HCT116 (cell line): Measurements from ENCODE around the gene MOB2. TPM values are rescaled to one million over a fixed set of nuclear protein-coding genes. Genes with fewer than 3 reads are reported as not detected.

ENCODE experiments used
- ATAC-seq: fragments of 200-7000 bp; cut with Tn5 transposase; 2 replicates; pipeline ENCODE4 v1.9.1; 2020; ENCODE audit warnings: mild to moderate bottlenecking, moderate library complexity
- BruUV-seq: library from RNA; stranded (reverse); fragments of 400-500 nt; replicated peaks from 2 replicates; lab custom pipeline; 2021; lab: Mats Ljungman, UMichigan
- CTCF ChIA-PET: fragments of 300-600 bp; sonication (Branson Sonifier 250); formaldehyde crosslinking; loops from one replicate; lab custom pipeline; 2021; ENCODE audit warnings: antibody characterized with exemption; lab: Charles Lee
- POLR2A ChIA-PET: fragments of 300-600, 350-600 bp; sonication (Branson Sonifier 250); formaldehyde crosslinking; loops from one replicate; lab custom pipeline; 2021; ENCODE audit warnings: antibody characterized with exemption; lab: Charles Lee
- RAD21 ChIA-PET, 2 experiments: fragments of 300-600 bp; sonication (Branson Sonifier 250); formaldehyde crosslinking; loops; one replicate each; lab custom pipeline; 2023; ENCODE audit warnings: low total read pairs in 2 of 2; ENCODE audit not compliant: uncharacterized antibody in 2 of 2, unreplicated experiment in 2 of 2, low non-redundant PET in 1 of 2; lab: Charles Lee
- DNase-seq: peaks from one replicate; pipeline ENCODE4 v3.0.0-alpha.2; 2010; ENCODE audit warnings: low read depth, low spot score
- H2AFZ ChIP-seq: fragments of 200-600 bp; shearing (Covaris generic), sonication (generic); 2 replicates; pipeline ENCODE4 v1.6.1; 2017; ENCODE audit warnings: low read depth, mixed run types, mixed read lengths, antibody characterized with exemption, low read length; ENCODE audit not compliant: poor library complexity, severe bottlenecking
- H3K27ac ChIP-seq: 2 replicates; pipeline ENCODE4 v1.5.1; 2012; ENCODE audit warnings: low read depth, low read length
- H3K27me3 ChIP-seq: fragments of 200-600 bp; sonication (generic); 2 replicates; pipeline ENCODE4 v1.6.1; 2016; ENCODE audit warnings: mixed run types, low read length, mixed read lengths; ENCODE audit not compliant: insufficient read depth
- H3K36me3 ChIP-seq, 2 experiments: fragments of 200-500 bp in 1 of 2; fragments of 200-600 bp in 1 of 2; sonication (Bioruptor generic) in 1 of 2; sonication (generic) in 1 of 2; 2 replicates each; pipeline versions ENCODE4 v1.5.1 to v1.6.1; 2014 to 2016; ENCODE audit warnings: low read length in 2 of 2, inconsistent platforms in 1 of 2, mixed read lengths in 1 of 2, mixed run types in 1 of 2; ENCODE audit not compliant: insufficient read depth in 2 of 2, control insufficient read depth in 1 of 2
- H3K4me1 ChIP-seq, 2 experiments: fragments of 200-600 bp in 1 of 2; sonication (generic) in 1 of 2; 2 replicates each; pipeline versions ENCODE4 v1.5.1 to v1.6.1; 2012 to 2017; ENCODE audit warnings: low read length in 2 of 2, inconsistent platforms in 1 of 2, mild to moderate bottlenecking in 1 of 2, mixed read lengths in 1 of 2, mixed run types in 1 of 2, moderate library complexity in 1 of 2; ENCODE audit not compliant: insufficient read depth in 2 of 2, control insufficient read depth in 1 of 2
- H3K4me2 ChIP-seq: fragments of 200-600 bp; sonication (generic); 2 replicates; pipeline ENCODE4 v1.6.1; 2017; ENCODE audit warnings: mixed run types, low read length, mixed read lengths
- H3K4me3 ChIP-seq, 2 experiments: fragments of 200-600 bp in 1 of 2; sonication (generic) in 1 of 2; replicated peaks in 1 of 2; 2 replicates each; pipeline ENCODE4 v1.5.1; 2011 to 2016; ENCODE audit warnings: low read length in 2 of 2, control low read depth in 1 of 2, low read depth in 1 of 2, mild to moderate bottlenecking in 1 of 2, mixed read lengths in 1 of 2, mixed run types in 1 of 2
- H3K79me2 ChIP-seq: fragments of 200-600 bp; sonication (generic); 2 replicates; pipeline ENCODE4 v1.6.1; 2017; ENCODE audit warnings: mild to moderate bottlenecking, mixed run types, low read length, moderate library complexity, mixed read lengths; ENCODE audit not compliant: insufficient read depth
- H3K9ac ChIP-seq: fragments of 200-600 bp; sonication (generic); 2 replicates; pipeline ENCODE4 v1.6.1; 2016; ENCODE audit warnings: low read length, mixed read lengths
- H3K9me2 ChIP-seq: fragments of 200-600 bp; sonication (generic), shearing (Covaris generic); 2 replicates; pipeline ENCODE4 v1.6.1; 2017; ENCODE audit warnings: mixed run types, mild to moderate bottlenecking, moderate library complexity; ENCODE audit not compliant: insufficient read depth
- H3K9me3 ChIP-seq, 2 experiments: fragments of 200-500 bp in 1 of 2; fragments of 200-600 bp in 1 of 2; sonication (Bioruptor generic) in 1 of 2; sonication (generic) in 1 of 2; 2 replicates each; pipeline ENCODE4 v1.6.1; 2014 to 2017; ENCODE audit warnings: low read length in 2 of 2, mixed read lengths in 2 of 2, inconsistent platforms in 1 of 2, low read depth in 1 of 2, mild to moderate bottlenecking in 1 of 2, mixed run types in 1 of 2, moderate library complexity in 1 of 2; ENCODE audit not compliant: control insufficient read depth in 1 of 2, insufficient read depth in 1 of 2
- H4K20me1 ChIP-seq: fragments of 200-600 bp; sonication (generic), shearing (Covaris generic); 2 replicates; pipeline ENCODE4 v1.6.1; 2017; ENCODE audit warnings: mixed run types, mild to moderate bottlenecking, moderate library complexity; ENCODE audit not compliant: insufficient read depth
- CEBPB ChIP-seq: IDR thresholded peaks from 2 replicates; pipeline ENCODE4 v1.6.1; 2012; ENCODE audit warnings: low read depth
- EGR1 ChIP-seq: IDR thresholded peaks from 2 replicates; pipeline ENCODE4 v1.6.1; 2012; ENCODE audit warnings: low read depth
- ELF1 ChIP-seq: IDR thresholded peaks from 2 replicates; pipeline ENCODE4 v1.6.1; 2012; ENCODE audit warnings: low read depth, borderline replicate concordance
- POLR2A ChIP-seq: IDR thresholded peaks from 2 replicates; pipeline ENCODE4 v1.7.0; 2011; ENCODE audit warnings: borderline replicate concordance; ENCODE audit not compliant: insufficient read depth, insufficient read length; ENCODE audit errors: extremely low read depth
- RAD21 ChIP-seq: IDR thresholded peaks from 2 replicates; pipeline ENCODE4 v1.6.1; 2012; ENCODE audit warnings: low read depth, mild to moderate bottlenecking
- TCF7L2 ChIP-seq: IDR thresholded peaks from 2 replicates; pipeline ENCODE4 v1.7.0; 2011; ENCODE audit warnings: borderline replicate concordance, inconsistent platforms; ENCODE audit not compliant: insufficient read depth, insufficient read length; ENCODE audit errors: extremely low read depth
- intact Hi-C: fragments of 100-400 bp; cut with micrococcal nuclease; formaldehyde crosslinking; loops from 2 replicates; pipeline ENCODE4 v1.10.0; 2022
- total RNA-seq: library from RNA; stranded (reverse); gene quantifications from one replicate; pipeline ENCODE4 v1.2.1, GENCODE V29; 2021; ENCODE audit not compliant: unreplicated experiment
- TF ChIP-seq, protein P1 (sequence below): IDR thresholded peaks from 2 replicates; pipeline ENCODE4 v1.6.1; 2012; ENCODE audit warnings: low read depth
- TF ChIP-seq, protein P2 (sequence below), 3 experiments: fragments of 200-600 bp in 1 of 3; sonication (generic) in 1 of 3; IDR thresholded peaks in 2 of 3; conservative IDR thresholded peaks in 1 of 3; 2 replicates each; pipeline ENCODE4 v1.5.1; 2012 to 2017; ENCODE audit warnings: low read depth in 2 of 3, low read length in 2 of 3, antibody characterized with exemption in 1 of 3, borderline replicate concordance in 1 of 3, control low read depth in 1 of 3, mild to moderate bottlenecking in 1 of 3, mixed read lengths in 1 of 3, mixed run types in 1 of 3, moderate library complexity in 1 of 3; ENCODE audit not compliant: insufficient read depth in 1 of 3

MOB2 gene
- total RNA-seq, 1 experiment from 2014 or later, result 25.7 TPM

DNA sequence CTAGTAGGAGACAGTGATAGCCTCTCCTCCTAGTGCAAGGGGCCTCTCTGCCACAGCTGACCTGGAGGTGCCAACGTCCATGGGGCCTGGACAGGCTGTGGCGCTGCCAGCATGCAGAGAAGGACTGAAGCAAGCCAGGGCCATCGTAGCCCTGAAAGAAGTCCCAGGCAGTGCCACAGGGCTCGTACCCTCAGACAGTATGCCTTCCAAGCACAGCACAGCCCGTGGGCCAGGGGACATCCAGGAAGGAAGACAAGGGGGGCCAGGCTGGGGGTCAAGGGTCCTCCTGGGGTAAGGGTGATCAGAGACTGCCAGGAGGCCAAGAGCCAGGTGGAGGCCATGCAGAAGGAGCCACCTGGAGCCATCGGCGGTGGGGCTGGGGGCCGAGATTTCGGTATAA is 20.4 kb upstream of the MOB2 start:
- Histone ChIP-seq H3K9me2 (no peaks in the 10 kb centered on the region), H3K4me3 (no peak overlapping the region), H3K9me3 (no peaks in the 10 kb centered on the region), H3K36me3 (no peaks in the 10 kb centered on the region), H3K79me2 (peaks cover 16% of the 10 kb centered on the region), H2AFZ (no peak overlapping the region), H3K27me3 (no peaks in the 10 kb centered on the region), H3K9ac (no peak overlapping the region), H3K4me1 (no peaks in the 10 kb centered on the region), H4K20me1 (no peaks in the 10 kb centered on the region), H3K4me2 (no peak overlapping the region), H3K27ac (no peak overlapping the region)
- ATAC-seq (no peak), DNase-seq (no peak)
- no peak for TF ChIP-seq POLR2A
- no peak for TF ChIP-seq ELF1
- TF ChIP-seq, protein P1, sequence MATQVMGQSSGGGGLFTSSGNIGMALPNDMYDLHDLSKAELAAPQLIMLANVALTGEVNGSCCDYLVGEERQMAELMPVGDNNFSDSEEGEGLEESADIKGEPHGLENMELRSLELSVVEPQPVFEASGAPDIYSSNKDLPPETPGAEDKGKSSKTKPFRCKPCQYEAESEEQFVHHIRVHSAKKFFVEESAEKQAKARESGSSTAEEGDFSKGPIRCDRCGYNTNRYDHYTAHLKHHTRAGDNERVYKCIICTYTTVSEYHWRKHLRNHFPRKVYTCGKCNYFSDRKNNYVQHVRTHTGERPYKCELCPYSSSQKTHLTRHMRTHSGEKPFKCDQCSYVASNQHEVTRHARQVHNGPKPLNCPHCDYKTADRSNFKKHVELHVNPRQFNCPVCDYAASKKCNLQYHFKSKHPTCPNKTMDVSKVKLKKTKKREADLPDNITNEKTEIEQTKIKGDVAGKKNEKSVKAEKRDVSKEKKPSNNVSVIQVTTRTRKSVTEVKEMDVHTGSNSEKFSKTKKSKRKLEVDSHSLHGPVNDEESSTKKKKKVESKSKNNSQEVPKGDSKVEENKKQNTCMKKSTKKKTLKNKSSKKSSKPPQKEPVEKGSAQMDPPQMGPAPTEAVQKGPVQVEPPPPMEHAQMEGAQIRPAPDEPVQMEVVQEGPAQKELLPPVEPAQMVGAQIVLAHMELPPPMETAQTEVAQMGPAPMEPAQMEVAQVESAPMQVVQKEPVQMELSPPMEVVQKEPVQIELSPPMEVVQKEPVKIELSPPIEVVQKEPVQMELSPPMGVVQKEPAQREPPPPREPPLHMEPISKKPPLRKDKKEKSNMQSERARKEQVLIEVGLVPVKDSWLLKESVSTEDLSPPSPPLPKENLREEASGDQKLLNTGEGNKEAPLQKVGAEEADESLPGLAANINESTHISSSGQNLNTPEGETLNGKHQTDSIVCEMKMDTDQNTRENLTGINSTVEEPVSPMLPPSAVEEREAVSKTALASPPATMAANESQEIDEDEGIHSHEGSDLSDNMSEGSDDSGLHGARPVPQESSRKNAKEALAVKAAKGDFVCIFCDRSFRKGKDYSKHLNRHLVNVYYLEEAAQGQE, result no peak
- TF ChIP-seq EGR1, result no peak
- TF ChIP-seq, protein P2, sequence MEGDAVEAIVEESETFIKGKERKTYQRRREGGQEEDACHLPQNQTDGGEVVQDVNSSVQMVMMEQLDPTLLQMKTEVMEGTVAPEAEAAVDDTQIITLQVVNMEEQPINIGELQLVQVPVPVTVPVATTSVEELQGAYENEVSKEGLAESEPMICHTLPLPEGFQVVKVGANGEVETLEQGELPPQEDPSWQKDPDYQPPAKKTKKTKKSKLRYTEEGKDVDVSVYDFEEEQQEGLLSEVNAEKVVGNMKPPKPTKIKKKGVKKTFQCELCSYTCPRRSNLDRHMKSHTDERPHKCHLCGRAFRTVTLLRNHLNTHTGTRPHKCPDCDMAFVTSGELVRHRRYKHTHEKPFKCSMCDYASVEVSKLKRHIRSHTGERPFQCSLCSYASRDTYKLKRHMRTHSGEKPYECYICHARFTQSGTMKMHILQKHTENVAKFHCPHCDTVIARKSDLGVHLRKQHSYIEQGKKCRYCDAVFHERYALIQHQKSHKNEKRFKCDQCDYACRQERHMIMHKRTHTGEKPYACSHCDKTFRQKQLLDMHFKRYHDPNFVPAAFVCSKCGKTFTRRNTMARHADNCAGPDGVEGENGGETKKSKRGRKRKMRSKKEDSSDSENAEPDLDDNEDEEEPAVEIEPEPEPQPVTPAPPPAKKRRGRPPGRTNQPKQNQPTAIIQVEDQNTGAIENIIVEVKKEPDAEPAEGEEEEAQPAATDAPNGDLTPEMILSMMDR (IDR thresholded peaks at IDR 0.05 in 2 of 3, conservative IDR thresholded peaks at IDR 0.05 in 1 of 3; ENCODE audit: borderline replicate concordance in 1 of 3, insufficient read depth in 1 of 3, low read depth in 2 of 3, low read length in 2 of 3), result no peak
- TF ChIP-seq CEBPB, result no peak
- no peak for TF ChIP-seq RAD21
- TF ChIP-seq TCF7L2, result no peak
- ChIA-PET CTCF (no interaction called here), POLR2A (no interaction called here), RAD21 (no interaction called here)
- no TSS peak for BruUV-seq
- intact Hi-C loops, result no loop called here
